RKO (cell line): ENCODE data around the gene NOS1AP.

Experiments used
- DNase-seq: peaks from one replicate; pipeline ENCODE4 v3.0.0-alpha.2; 2016; ENCODE audit warnings: low spot score

The NOS1AP gene

DNA sequence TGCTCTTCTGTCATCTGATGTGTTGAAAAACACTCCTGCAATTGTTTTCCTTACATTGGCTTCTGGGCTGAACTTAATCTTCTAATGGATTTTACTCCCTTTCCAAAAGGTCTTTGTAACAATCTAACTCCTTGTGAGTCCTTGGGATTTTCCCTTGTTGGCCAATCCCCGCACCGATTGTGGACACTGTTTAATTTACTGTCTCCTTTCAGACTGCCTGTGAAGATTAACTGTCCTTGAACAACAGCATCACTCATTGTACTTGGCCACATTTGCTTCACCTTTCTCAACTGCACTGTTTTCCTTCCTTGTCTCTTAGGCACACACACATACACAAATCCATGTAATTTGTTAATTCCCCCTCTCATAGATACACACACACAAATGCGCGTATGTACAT is 186.8 kb downstream of the NOS1AP start:
- DNase-seq = no peak

DNA sequence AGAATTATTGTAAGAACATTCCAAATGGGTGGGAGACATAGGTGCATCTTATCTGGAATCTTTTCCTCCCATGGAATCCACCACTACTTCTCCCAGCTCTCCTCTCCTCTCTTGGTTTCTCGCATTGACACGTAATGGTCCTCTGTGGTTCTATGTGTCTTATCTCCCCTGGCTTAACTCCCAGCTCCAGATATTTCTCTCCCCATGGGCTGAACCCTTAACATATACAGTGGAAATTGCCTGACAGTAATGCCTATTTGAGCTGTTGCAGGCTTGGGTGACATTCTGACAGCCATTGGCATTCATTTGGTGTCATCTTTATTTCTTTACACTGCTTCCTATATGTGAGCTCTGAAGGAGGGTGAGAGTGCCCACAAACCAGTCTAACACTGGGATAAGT is 188.9 kb downstream of the NOS1AP start:
- no peak for DNase-seq

DNA sequence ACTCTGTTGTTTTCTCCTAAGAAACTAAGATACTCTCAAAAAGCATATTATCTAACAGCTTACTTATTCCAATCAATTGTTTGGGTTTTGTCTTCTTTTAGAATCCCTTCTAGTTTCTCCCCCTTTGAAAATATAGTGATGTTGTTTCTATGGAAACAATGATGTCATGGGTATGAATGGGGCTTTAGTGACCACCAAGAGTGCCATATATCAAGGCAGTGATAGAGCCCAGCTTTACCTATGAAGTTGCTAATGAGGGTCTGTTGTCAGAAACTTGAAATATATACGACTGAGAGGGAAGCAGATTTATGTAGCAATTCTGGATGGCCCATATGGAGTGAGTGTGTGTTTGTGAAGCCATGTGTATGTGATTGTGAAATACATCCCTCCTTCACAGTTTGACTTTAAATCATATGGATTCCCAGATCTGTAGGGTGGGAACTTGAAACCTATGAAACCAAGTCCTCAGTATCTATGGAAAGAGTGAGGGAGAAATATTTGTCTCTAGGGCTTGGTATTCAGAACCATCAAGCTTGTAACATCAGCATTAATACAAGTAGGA is 190.5 kb downstream of the NOS1AP start:
- DNase-seq = no peak

DNA sequence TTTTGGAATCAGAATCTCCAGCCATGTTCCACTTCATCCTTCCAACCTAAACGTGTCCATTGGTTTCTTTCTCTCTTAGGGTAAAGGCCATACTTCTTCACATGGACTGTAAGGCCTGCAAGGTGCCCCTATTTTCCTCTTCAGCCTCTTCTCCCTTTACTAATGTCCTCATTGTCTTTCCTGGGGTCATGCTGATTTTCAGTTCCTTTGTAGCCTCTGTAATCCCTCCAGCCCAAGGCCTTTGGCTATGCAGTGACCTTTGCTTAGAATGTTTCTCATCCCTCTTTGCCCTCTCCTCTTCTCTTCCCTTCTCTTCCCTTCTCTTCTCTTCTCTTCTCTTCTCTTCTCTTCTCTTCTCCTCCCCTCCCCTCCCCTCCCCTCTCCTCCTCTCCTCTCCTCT is 194.6 kb downstream of the NOS1AP start:
- no peak for DNase-seq

DNA sequence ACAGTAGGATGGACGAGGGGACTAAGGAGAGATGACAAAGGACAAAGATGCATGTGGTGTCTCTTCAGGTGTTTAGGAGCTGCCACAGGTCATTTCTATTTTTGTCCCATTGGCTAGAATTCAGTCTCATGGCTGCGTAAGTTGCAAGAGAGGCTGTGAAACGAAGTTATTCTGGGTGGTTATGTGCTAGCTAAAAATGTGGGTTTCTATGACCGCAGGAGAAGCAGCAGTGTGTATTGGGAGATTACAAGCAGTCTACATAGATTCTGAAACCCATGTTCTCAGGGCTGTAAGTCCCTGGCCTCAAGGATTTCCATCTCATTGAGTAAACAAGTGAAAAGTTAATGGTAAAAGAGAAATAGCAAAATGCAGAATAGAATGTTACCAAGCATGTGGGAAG is 196.5 kb downstream of the NOS1AP start:
- DNase-seq = no peak

DNA sequence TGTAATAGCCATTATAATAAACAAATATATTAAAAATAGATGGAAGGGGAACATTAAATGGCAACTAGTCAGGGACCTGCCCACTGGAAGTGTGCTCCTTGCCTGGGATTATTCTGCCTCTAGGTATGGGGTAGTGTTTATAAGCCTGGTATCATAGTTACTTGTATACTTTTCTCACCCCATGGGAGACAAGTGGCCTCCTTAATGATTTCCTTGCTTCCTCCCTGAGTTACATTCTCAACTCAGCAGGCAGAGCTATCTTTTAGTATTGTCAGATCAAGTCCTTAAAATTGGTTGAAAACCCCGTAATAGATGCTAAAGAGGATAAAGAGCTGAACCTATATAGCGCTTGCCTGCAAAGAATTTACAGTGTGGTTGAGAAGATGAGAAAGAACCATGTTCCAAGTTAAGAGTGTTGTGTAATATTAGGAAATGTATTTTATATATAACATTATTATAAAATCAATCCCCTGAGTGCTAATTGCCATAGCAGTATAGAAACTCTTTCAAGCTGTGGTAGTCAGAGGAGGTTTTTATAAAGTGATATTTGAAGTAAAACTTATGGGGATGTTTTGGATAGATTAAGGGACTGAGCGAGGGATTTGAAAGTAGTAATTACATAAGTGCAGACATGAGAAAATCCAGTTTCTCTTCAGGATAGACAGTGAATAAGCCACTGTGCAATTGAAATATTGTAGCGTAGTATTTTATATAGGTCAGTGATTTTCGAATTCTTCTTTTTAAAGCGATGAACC is 200.7 kb downstream of the NOS1AP start:
- DNase-seq = no peak

DNA sequence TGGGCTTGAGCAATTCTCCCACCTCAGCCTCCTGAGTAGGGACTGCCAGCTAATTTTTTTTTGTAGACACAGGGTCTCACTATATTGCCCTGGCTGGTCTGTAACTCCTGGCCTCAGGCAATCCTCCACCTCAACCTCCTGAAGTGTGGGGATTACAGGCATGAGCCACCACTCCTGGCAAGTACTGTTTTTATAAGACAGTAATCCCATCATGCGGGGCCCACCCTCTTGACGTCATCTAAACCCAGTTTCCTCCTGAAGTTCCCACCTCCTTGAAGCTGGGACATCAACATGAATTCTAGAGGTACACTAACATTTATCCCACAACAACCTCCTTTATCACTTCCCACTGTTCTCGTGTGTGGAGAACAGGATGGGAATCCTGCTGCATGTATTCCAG is 202.5 kb downstream of the NOS1AP start:
- no peak for DNase-seq

DNA sequence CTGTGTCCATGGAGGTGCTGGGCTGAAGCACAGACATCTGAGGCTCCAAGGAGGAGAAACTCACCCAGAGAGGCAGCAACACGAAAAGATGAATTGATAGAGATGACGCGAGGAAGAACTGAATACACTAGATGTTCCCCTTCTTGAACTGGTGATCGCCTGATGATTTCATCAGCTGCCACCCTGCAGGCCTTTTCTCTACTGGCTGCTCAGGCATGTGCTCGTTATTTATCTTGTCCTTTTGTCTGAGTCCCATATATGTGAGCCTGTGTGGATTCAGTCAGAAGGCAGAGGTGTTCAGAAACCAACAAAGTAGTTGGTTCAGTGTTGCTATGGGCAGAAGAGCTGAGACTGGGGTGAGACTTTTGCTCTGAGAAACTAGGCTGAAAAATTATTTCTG is 202.9 kb downstream of the NOS1AP start:
- no peak for DNase-seq

DNA sequence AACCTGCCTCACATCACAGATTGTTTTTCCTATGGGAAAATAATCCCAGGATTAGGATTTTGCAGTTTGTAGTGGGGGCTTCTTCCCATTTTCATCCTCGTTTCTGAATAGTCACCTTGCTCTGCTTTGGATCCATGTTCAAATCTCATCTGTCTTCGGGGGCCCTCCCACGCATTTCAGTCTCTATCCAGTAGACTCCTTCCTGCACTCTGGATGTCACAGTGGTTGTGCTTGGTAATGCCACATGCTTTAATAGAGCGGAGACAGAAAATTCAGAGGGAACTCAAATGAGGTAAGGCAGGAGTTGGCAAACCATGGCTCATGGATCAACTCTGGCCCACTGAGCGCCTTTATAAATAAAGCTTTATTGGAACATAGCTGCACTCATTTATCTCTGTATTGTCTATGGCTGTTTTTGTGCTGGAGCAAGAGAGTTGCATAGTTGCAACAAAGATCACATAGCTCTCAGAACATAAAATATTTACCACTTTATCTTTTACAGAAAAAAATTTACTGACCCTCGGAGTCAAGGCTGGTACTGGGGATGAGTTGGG is 206.2 kb downstream of the NOS1AP start:
- DNase-seq = no peak

DNA sequence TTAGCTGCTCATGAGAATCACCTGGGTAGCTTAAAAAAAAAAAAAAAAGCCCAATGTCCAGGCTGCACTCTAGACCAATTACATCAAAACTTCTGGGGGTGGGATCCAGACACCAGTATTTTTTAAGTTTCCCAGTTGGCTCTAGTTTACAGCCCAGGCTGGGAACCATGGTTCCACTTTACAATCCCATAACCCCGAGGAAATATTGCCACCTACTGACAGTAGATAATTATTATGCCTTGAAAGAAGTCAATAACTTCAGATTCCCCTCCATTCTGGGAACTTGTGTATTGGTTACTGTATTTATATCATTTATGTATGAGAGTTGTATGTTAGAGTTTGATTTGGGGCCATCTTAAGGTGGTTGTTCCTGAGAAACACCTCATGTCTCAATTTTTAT is 207.0 kb downstream of the NOS1AP start:
- peak; percentile 44 for DNase-seq

DNA sequence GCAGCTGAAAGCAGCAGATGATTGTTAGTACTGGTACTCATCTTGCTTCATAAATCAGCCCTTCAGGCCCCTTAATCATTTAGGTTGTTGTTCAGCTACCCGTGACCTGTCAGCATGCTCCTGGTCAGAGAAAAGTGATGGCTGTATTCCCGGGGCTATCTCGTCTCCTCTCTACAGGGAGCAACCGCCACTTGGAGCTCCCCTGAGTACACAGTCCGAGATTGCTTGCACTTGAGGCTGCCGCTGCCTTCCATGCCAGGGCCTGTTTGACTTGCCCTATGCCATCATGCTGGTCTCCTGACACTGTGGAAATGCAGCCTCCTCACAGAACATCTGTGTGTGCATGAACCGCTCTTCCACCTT is 209.6 kb downstream of the NOS1AP start:
- DNase-seq = no peak

DNA sequence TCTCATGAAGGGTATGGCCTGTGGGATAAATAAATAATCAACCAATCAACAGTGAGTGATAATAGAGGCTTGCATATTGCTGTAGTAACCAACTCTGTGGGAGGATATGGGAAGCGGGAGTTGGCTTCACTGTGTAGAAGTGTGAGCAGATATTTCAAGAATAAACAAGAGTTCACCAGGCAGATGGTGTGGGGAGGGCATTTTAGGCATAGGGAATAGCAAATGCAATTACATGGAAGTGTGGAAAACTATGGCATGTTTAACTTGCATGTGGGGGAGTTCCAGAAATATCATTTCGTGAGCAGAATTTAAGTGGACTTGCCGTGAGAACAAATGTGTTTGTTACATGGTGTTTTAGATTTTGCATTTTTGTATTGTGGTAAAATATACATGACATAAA is 211.9 kb downstream of the NOS1AP start:
- DNase-seq = no peak

DNA sequence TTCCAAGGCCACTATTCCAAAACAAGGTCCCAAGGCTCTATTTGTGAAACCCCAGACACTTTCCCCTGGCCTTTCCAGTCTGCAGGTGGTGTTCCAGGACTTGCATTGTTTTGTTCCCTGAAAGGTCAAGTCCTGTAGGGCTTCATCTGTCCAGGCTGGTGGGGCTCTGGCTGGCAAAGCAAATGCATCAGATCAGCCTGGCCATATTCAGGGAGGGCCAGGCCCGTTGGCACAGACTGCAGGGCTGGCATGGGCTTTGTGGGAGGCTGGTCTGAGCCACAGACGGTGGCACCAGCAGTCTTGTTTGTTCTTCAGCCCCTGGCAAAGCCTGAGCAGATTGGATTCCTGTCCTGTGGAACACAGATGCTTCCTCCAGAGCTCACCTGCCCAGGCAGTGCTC is 214.2 kb downstream of the NOS1AP start:
- no peak for DNase-seq

DNA sequence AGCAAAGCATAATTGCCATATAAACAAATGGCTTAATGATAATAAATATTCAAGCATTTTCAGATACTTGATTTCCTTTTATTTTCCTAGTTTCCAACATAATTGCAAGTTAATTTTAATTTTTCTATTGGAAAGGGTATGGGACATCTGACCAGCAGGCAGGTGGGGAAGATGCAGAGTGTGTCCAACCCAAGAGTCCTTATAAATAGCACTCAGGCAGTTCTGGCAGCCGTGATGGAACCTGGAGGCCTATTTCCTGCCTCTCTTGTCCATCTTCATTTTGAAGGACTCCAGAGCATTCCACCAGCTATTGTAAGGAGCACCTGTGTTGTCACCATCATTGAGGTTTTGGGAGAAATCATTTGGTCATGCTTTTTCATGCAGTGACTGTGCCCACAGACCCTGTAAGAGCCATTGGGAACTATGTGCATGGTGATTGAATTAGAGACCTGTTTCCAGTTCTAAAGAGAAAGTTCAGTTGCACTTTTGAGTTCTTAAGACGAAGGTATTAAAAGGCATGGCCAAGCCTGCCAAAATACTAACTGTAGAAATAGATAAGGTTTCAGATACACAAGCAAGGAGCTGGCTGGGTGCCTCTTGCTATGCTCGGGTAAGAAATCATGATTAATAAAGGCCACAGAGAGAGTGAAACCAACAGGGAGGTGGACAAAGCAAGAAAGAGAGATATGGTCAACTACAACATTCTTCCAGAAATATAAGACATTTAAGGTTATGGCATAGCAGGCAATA is 214.9 kb downstream of the NOS1AP start:
- no peak for DNase-seq

DNA sequence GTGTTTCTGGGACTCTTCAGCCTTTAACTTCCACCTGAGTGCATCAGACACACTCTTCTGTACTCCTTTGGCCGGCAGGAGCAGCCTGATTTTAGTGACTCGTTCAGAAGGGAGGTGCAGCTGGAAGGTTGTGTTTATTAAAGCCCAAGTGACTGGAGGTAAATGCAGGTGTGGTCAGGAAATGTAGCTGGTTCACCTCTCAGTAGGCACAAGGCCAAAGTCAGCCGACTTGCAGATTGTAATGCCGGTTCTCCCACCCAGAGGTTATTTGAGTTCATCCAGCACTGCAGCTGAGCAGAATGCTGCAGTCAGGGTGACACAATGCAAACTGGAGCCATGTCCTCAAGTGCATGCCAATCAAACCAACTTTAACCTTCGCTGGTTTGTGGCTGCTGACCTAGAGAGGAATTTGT is 215.7 kb downstream of the NOS1AP start:
- no peak for DNase-seq

DNA sequence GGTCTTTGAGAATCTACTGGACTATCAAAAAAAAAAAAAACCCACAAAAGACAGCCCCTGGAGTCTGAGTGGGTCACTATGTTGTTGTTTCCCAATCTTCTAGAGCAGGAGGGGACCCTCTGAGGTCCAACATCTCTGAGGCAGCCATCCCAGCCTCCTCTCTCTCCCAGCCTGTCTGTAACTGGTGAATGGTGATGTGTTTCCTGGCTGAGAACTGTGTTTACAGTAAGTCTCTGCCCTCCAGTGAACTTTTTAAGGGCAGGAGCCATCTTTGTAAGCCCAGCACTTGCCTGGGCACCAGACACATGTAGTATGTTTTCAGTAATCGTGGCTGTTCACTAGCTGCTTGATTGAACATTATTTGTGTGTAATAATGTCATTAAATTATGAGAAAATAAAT is 221.5 kb downstream of the NOS1AP start:
- DNase-seq = no peak

DNA sequence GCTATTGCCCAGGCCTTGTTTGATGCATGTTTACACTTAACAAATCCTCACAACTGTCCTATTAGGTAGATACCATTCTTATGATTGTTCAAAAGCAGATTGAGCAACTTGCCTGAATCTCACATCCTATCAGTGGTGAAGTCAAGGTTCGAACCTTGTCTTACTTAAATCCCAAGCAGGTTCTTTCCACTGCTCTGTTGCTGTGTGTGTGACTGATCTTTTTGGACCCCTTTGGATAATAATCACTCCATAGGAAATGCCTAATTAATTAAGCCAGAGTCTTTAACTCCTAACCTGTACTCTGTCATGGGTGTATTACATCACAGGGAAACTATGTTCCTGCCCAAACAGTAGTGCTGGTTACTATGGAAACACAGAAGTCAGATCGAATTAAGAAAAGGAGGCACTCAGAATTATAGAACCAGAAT is 222.9 kb downstream of the NOS1AP start:
- no peak for DNase-seq

DNA sequence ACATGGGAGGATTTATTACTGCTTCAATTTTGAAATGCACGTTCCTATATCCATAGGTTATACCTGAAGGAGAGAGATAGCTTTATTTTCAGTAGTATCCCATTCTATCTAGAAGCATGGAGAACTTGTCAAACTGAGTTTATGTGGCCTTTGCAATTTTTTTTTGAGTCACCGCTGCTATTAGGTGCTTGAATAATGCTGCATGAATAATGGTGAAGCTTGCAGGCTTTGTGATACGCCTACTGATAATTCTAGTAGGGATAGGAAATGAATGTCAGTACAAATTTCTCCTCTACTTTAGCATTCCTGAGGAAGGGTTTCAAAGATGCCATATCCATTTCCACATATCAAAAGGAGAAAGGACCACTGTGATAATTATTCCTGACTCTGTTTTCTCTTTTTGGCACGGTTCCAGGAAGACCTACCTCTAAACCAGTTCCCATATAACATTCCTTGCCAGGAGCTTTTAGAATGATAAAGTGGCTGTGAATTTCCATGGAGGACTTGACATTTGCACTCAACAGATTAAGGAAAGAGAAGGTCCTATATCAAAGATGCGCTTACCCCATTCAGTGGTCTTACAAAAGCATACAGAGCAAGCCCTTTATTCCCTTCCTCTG is 223.7 kb downstream of the NOS1AP start:
- DNase-seq = no peak

DNA sequence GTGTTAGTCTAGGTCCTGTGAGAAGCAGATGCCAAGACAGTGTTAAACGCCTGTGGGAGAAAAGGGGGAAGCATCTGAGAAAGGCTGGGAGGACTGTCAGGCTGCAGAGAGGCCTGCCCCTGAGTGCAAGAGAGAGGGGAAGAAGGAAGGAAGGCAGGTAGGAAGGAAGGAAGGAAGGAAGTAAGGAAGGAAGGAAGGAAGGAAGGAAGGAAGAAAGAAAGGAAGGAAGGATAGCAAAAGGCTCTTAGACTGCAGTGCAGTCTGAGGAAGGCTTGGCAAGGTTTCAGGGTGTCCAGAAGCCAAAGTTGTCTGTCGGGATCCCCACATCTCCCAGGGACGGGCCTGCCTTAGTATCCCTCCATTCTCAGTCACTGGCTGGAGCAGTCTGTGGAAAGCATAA is 224.5 kb downstream of the NOS1AP start:
- no peak for DNase-seq

DNA sequence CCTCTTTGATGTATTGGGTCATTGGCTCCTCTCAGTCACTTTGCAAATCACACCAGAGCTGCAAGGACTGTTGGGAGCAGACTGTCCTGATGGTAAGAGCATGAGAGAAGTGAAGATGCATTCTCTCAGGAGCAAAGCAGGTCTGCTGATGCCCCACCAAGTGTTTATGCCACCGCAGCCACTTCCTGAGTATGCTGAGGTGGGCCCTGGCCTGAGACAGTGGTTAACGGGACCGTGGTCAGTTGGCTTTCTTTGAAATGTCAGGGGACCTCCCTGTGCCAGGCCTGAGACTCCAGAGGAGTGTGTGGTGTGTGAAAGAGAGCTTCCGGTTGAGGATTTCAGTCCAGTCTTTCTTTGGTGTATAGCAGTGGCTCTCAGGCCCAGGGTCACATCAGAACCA is 227.7 kb downstream of the NOS1AP start:
- DNase-seq = no peak

DNA sequence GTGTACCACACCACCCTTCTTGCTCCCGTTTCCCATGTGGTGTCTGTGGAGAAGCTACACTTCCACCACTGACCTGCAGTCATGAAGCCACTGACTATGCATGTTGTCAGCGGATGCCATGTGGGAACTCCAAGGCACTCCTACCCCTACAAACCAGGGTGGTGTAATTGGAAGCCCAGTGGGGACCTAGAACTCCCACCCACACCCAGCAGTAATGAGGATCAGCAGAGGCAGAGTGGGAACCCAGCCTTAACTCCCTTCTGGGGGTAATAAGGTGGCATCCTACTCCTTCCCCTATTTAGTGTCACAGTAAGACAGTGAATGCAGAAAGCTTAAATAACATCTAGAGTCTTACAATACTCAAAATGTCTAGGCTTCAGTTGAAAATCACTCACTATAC is 228.8 kb downstream of the NOS1AP start:
- no peak for DNase-seq

DNA sequence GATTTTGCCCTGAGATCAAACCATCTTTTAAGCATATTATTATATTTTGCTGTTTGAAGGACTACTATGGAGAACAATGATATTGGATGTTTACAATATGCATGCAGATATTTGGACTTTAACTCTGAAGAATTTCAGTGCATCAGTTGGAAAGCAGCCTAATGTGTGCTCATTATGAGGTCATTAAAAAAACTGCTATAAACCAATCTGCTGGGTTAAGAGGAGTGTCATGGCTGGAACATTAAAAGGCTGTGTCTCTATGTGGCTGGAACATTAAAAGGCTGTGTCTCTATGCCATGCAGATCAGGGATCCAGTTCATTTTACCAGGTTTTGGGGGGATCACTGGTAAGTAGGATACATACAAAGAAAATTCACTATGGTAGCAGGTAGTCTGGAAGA is 229.5 kb downstream of the NOS1AP start:
- no peak for DNase-seq
